Panc1 (cell line): ENCODE measurements around the gene EIF6. TPM values are rescaled to one million over a fixed set of nuclear protein-coding genes. Genes with fewer than 3 reads are reported as not detected.
"Not testable (repeated sequence)": the region's sequence is repeated elsewhere in the genome, so short reads cannot be mapped to it uniquely, and the experiment has no call there.

Source experiments
- ATAC-seq: fragments of 200-7000 bp; cut with Tn5 transposase; 2 replicates; pipeline ENCODE4 v1.9.1; 2020; ENCODE audit warnings: mild to moderate bottlenecking, moderate library complexity
- BruUV-seq: library from RNA; stranded (reverse); fragments of 400-500 nt; replicated peaks from 2 replicates; lab custom pipeline; 2021; lab: Mats Ljungman, UMichigan
- CTCF ChIA-PET: fragments of 300-600 bp; sonication (Branson Sonifier 250); formaldehyde crosslinking; loops from one replicate; lab custom pipeline; 2022; ENCODE audit warnings: antibody characterized with exemption; lab: Charles Lee
- POLR2A ChIA-PET: fragments of 300-600 bp; sonication (Branson Sonifier 250); formaldehyde crosslinking; loops from one replicate; lab custom pipeline; 2022; ENCODE audit warnings: antibody characterized with exemption; lab: Charles Lee
- DNase-seq: peaks from one replicate; pipeline ENCODE4 v3.0.0-alpha.2; 2010; ENCODE audit warnings: low read depth, low spot score
- H3K27ac ChIP-seq: 2 replicates; pipeline ENCODE4 v1.5.1; 2011; ENCODE audit warnings: mild to moderate bottlenecking, low read length, inconsistent platforms
- H3K27me3 ChIP-seq: fragments of 200-500 bp; sonication (Bioruptor generic); 2 replicates; pipeline ENCODE4 v1.6.0; 2014; ENCODE audit warnings: low read length, inconsistent platforms; ENCODE audit not compliant: control insufficient read depth, insufficient read depth
- H3K36me3 ChIP-seq: fragments of 200-500 bp; sonication (Bioruptor generic); 2 replicates; pipeline ENCODE4 v1.5.1; 2014; ENCODE audit warnings: inconsistent platforms, mild to moderate bottlenecking, low read length, moderate library complexity; ENCODE audit not compliant: control insufficient read depth, insufficient read depth
- H3K4me1 ChIP-seq: 2 replicates; pipeline ENCODE4 v1.5.1; 2011; ENCODE audit warnings: inconsistent platforms, mild to moderate bottlenecking, low read length, moderate library complexity; ENCODE audit not compliant: control insufficient read depth, insufficient read depth
- H3K4me3 ChIP-seq, 2 experiments: 2 replicates each; pipeline ENCODE4 v1.5.1; 2011 to 2012; ENCODE audit warnings: low read depth in 2 of 2, low read length in 2 of 2, mild to moderate bottlenecking in 2 of 2, inconsistent platforms in 1 of 2, moderate library complexity in 1 of 2
- H3K9me3 ChIP-seq: fragments of 200-500 bp; sonication (Bioruptor generic); 2 replicates; pipeline ENCODE4 v1.5.1; 2014; ENCODE audit warnings: low read depth, mild to moderate bottlenecking, inconsistent platforms, low read length, moderate library complexity; ENCODE audit not compliant: control insufficient read depth, insufficient read depth
- POLR2AphosphoS5 ChIP-seq: IDR thresholded peaks from 2 replicates; pipeline ENCODE4 v1.6.1; 2012; ENCODE audit warnings: mild to moderate bottlenecking, low read depth, low read length, moderate library complexity
- TCF7L2 ChIP-seq: IDR thresholded peaks from 2 replicates; pipeline ENCODE4 v1.6.1; 2011; ENCODE audit warnings: mild to moderate bottlenecking, low read depth, low read length, inconsistent platforms
- in situ Hi-C: cut with HindIII; loops from 2 replicates; pipeline ENCODE4 v1.10.0; 2016; ENCODE audit warnings: low sequenced_read_pairs, low pct_unique_long_range_greater_than_20kb
- intact Hi-C: fragments of 100-400 bp; cut with micrococcal nuclease; formaldehyde crosslinking; loops from one replicate; pipeline ENCODE4 v1.10.0; 2022; ENCODE audit not compliant: unreplicated experiment
- total RNA-seq: library from RNA; stranded (reverse); gene quantifications from one replicate; pipeline ENCODE4 v1.2.1, GENCODE V29; 2021; ENCODE audit not compliant: unreplicated experiment
- TF ChIP-seq, protein P1 (sequence below): fragments of 450-650 bp; IDR thresholded peaks from 2 replicates; pipeline ENCODE4 v1.5.1; 2017; ENCODE audit warnings: mild to moderate bottlenecking
- TF ChIP-seq, protein P2 (sequence below), 2 experiments: IDR thresholded peaks; 2 replicates each; pipeline ENCODE4 v1.6.1; 2011 to 2012; ENCODE audit warnings: low read depth in 2 of 2, control low read depth in 1 of 2, low read length in 1 of 2, mild to moderate bottlenecking in 1 of 2, moderate library complexity in 1 of 2; ENCODE audit not compliant: insufficient read depth in 1 of 2

EIF6 gene
- total RNA-seq, 1 experiment from 2014 or later, result 258 TPM

DNA sequence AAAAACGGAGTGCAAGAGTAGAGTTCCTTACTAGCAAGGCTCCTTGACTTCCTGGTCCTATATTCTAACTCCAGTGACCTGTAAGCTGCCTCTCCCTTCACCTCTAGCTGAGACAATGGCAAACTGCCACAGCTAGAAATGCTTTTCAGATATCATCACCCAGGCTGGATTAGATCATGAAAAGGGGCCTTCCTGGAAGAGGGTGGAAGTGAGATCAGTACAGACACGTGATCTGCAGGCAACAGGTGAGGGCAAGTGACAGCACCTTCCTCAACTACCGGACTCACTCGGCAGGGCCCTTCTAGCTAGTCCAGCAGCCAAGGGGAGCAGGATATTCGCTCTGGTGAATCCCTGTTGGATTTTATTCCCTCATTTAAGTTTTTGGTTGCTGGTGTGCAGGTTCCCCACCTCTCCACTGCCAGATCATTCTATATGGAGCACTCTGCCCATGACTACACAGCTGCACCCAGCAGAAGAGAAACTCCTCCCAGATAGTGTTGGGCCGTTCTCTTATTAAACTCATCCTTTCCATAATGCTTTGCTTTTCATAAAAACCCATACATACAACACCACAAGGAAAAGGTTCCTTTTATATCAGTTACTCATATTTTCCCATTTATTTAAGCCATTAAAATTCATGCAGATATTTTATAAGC, 34.1 kb upstream of the EIF6 start:
- Histone ChIP-seq H3K36me3 (no peaks in the 10 kb centered on the region), H3K4me3 (no peak overlapping the region), H3K4me1 (peaks cover 35% of the 10 kb centered on the region), H3K27ac (peak overlapping the region; percentile 84), H3K27me3 (no peaks in the 10 kb centered on the region), H3K9me3 (no peaks in the 10 kb centered on the region)
- DNase-seq, result peak; percentile 99
- in situ Hi-C loops, result no loop called here
- CTCF ChIA-PET, result no interaction called here
- TF ChIP-seq, protein P1, sequence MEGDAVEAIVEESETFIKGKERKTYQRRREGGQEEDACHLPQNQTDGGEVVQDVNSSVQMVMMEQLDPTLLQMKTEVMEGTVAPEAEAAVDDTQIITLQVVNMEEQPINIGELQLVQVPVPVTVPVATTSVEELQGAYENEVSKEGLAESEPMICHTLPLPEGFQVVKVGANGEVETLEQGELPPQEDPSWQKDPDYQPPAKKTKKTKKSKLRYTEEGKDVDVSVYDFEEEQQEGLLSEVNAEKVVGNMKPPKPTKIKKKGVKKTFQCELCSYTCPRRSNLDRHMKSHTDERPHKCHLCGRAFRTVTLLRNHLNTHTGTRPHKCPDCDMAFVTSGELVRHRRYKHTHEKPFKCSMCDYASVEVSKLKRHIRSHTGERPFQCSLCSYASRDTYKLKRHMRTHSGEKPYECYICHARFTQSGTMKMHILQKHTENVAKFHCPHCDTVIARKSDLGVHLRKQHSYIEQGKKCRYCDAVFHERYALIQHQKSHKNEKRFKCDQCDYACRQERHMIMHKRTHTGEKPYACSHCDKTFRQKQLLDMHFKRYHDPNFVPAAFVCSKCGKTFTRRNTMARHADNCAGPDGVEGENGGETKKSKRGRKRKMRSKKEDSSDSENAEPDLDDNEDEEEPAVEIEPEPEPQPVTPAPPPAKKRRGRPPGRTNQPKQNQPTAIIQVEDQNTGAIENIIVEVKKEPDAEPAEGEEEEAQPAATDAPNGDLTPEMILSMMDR, result no peak
- no peak for TF ChIP-seq POLR2AphosphoS5
- ATAC-seq, result peak; percentile 74
- no TSS peak for BruUV-seq
- intact Hi-C loops, result no loop called here
- POLR2A ChIA-PET, result interaction anchor here (1.0 kb wide), 1 partner anchor 14 kb away, joined by 3 read pairs; no protein-coding TSS in a partner anchor

DNA sequence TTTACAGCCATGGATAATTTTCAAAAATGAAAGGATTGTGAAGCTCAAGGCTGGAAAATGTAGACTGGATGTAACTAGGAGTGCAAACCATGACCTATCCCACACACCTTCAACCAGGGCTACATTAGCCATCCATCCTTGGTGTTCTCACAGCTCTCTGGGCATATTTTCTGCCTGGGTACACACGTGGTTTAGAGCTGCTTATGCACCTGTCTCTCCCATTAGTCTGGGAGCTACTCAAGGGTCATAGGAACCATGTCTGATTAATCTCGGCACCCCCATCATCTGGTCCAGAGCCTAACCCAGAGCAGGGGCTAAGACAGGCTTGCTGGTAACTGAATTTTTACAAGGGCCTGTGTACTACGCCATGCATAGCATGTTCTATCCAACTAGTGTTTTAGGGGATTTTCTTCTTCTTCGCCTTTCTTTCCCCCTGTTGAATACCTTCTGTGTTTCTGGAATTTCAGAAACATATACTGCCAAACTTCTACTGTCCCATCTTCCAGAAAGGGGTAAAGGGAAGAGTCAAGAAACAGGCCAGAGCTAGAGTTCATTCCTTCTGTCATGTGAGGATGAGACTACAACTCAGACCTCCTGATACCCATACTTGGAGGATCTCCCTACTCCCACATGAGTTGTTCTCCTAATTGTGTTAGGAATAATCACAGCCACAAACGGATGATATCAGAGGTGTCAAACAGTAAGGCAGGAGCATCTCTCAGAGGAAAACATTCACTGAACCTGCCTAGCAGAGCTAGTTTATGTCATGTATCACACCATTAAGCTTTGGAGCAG, 33.0 kb upstream of the EIF6 start:
- H3K27ac ChIP-seq, result peak overlapping the region; percentile 84
- TF ChIP-seq, protein P2, sequence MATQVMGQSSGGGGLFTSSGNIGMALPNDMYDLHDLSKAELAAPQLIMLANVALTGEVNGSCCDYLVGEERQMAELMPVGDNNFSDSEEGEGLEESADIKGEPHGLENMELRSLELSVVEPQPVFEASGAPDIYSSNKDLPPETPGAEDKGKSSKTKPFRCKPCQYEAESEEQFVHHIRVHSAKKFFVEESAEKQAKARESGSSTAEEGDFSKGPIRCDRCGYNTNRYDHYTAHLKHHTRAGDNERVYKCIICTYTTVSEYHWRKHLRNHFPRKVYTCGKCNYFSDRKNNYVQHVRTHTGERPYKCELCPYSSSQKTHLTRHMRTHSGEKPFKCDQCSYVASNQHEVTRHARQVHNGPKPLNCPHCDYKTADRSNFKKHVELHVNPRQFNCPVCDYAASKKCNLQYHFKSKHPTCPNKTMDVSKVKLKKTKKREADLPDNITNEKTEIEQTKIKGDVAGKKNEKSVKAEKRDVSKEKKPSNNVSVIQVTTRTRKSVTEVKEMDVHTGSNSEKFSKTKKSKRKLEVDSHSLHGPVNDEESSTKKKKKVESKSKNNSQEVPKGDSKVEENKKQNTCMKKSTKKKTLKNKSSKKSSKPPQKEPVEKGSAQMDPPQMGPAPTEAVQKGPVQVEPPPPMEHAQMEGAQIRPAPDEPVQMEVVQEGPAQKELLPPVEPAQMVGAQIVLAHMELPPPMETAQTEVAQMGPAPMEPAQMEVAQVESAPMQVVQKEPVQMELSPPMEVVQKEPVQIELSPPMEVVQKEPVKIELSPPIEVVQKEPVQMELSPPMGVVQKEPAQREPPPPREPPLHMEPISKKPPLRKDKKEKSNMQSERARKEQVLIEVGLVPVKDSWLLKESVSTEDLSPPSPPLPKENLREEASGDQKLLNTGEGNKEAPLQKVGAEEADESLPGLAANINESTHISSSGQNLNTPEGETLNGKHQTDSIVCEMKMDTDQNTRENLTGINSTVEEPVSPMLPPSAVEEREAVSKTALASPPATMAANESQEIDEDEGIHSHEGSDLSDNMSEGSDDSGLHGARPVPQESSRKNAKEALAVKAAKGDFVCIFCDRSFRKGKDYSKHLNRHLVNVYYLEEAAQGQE (IDR thresholded peaks at IDR 0.05; ENCODE audit: insufficient read depth in 1 of 2, low read depth in 2 of 2, low read length in 1 of 2), result no peak
- ChIA-PET CTCF (no interaction called here), POLR2A (no interaction called here)
- no peaks in the 10 kb centered on the region for H3K9me3 ChIP-seq
- no peak for DNase-seq
- TSS peak; percentile 55 for BruUV-seq
- peaks cover 38% of the 10 kb centered on the region for H3K4me1 ChIP-seq
- in situ Hi-C loops, result no loop called here
- H3K36me3 ChIP-seq, result no peaks in the 10 kb centered on the region
- intact Hi-C loops, result no loop called here
- no peaks in the 10 kb centered on the region for H3K27me3 ChIP-seq
- no peak overlapping the region for H3K4me3 ChIP-seq
- no peak for ATAC-seq

DNA sequence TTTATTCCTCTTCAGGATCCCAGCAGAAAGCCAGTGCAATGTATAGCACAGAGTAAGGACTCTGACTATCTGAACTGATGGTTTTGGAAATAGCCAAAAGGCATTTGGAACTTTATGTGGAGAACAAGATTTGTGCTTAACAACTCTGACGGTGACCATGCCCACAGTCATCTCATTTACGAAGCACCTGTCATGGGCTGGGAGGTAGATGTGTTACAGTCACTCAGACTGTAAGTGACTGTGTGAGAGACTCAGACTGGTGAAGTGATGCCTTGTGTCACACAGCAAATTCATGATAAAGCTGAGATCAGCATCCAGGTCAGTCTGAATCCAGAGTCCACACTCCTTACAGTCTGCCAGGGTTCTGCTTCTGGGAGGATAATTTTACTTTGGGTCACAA, 31.5 kb upstream of the EIF6 start:
- no peaks in the 10 kb centered on the region for H3K36me3 ChIP-seq
- no peak for DNase-seq
- no peak for TF ChIP-seq TCF7L2
- ChIA-PET POLR2A (no interaction called here), CTCF (no interaction called here)
- H3K4me1 ChIP-seq, result peaks cover 53% of the 10 kb centered on the region
- no peak overlapping the region for H3K4me3 ChIP-seq
- in situ Hi-C loops, result no loop called here
- BruUV-seq, result no TSS peak
- no peaks in the 10 kb centered on the region for H3K9me3 ChIP-seq
- intact Hi-C loops, result no loop called here
- H3K27ac ChIP-seq, result peak overlapping the region; percentile 71
- ATAC-seq, result no peak
- no peaks in the 10 kb centered on the region for H3K27me3 ChIP-seq

DNA sequence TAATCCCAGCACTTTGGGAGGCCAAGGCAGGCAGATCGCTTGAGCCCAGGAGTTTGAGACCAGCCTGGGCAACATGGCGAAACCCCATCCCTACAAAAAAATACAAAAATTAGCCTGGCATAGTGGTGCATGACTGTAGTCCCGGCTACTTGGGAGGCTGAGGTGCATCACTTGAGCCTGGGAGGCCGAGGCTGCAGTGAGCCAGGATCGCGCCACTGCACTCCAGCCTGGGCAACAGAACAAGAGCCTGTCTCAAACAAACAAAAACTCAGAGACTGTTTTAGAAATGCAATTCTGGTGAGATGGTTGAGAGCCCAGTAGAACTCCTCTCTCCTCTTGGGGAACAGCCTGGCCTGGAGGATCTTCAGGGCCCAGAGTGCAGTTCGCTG, 31.1 kb upstream of the EIF6 start:
- H3K27me3 ChIP-seq, H3K9me3 ChIP-seq, POLR2A ChIA-PET, intact Hi-C loops, CTCF ChIA-PET, ATAC-seq, H3K4me3 ChIP-seq, in situ Hi-C loops, BruUV-seq, H3K36me3 ChIP-seq, DNase-seq: not testable (repeated sequence)
- Histone ChIP-seq H3K27ac (peak overlapping the region; percentile 71), H3K4me1 (peaks cover 55% of the 10 kb centered on the region)
